Upper lobe of right lung (tissue), 1 donor: ENCODE data around the gene C12orf42. TPM values are rescaled to one million over a fixed set of nuclear protein-coding genes. Genes with fewer than 3 reads are reported as not detected.

Experiments
- ATAC-seq: fragments of 200-7000 bp; cut with Tn5 transposase; one replicate; pipeline ENCODE4 v1.9.1; 2020; ENCODE audit warnings: mild to moderate bottlenecking, moderate library complexity
- DNase-seq: peaks from one replicate; pipeline ENCODE4 v3.0.0-alpha.2; 2020
- H3K27ac ChIP-seq: fragments of 200-600 bp; one replicate; pipeline ENCODE4 v1.8.0; 2022
- H3K27me3 ChIP-seq: fragments of 200-600 bp; one replicate; pipeline ENCODE4 v1.8.0; 2022; ENCODE audit warnings: mild to moderate bottlenecking
- H3K36me3 ChIP-seq: fragments of 200-600 bp; one replicate; pipeline ENCODE4 v1.8.0; 2022
- H3K4me1 ChIP-seq: fragments of 200-600 bp; one replicate; pipeline ENCODE4 v1.8.0; 2022
- H3K4me3 ChIP-seq: fragments of 200-600 bp; one replicate; pipeline ENCODE4 v1.8.0; 2022; ENCODE audit warnings: mild to moderate bottlenecking
- H3K9me3 ChIP-seq: fragments of 200-600 bp; one replicate; pipeline ENCODE4 v1.8.0; 2022
- intact Hi-C: fragments of 100-400 bp; cut with DNase I; formaldehyde crosslinking; loops from one replicate; pipeline ENCODE4 v1.11.0; 2022
- total RNA-seq: library from RNA; stranded (reverse); fragmentation: NEBNext Ultra II Directional; extraction: Animal tissue kit (Norgen Biotek cat#: 25700); gene quantifications from one replicate; pipeline ENCODE4 v1.2.1, GENCODE V29; 2021
- TF ChIP-seq, protein P1 (sequence below): fragments of 200-600 bp; IDR thresholded peaks from one replicate; pipeline ENCODE4 v1.8.0; 2022; ENCODE audit warnings: antibody characterized with exemption
- donor health status: DM: no; HTN: yes; CAD: no; lungs with severe emphysema.

The C12orf42 gene
- total RNA-seq, 1 donor from 2014 or later, result not detected

DNA sequence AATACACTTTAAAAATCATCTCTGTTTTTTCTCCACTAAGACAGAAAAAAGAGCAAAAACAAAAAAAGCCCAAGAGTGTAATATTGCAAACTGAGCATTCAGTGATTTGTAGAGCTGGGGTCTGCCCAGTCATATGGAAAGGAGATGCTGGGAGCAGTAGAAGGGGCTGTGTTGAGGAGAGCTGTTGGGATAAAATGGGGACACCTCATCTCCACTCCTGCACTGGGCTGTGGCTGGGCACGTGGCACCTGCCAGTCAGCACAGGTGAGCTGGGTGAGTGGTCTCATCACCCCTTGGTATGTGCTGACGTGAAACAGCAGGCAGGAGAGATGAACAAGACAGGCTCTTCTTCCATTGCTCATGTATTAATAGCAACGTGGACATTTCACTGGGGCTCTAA is 217.4 kb downstream of the C12orf42 start:
- H3K27ac ChIP-seq, result no peak overlapping the region
- no peaks in the 10 kb centered on the region for H3K27me3 ChIP-seq
- no peaks in the 10 kb centered on the region for H3K4me1 ChIP-seq
- intact Hi-C loops, result no loop called here
- no peaks in the 10 kb centered on the region for H3K9me3 ChIP-seq
- H3K36me3 ChIP-seq, result no peaks in the 10 kb centered on the region
- TF ChIP-seq, protein P1, sequence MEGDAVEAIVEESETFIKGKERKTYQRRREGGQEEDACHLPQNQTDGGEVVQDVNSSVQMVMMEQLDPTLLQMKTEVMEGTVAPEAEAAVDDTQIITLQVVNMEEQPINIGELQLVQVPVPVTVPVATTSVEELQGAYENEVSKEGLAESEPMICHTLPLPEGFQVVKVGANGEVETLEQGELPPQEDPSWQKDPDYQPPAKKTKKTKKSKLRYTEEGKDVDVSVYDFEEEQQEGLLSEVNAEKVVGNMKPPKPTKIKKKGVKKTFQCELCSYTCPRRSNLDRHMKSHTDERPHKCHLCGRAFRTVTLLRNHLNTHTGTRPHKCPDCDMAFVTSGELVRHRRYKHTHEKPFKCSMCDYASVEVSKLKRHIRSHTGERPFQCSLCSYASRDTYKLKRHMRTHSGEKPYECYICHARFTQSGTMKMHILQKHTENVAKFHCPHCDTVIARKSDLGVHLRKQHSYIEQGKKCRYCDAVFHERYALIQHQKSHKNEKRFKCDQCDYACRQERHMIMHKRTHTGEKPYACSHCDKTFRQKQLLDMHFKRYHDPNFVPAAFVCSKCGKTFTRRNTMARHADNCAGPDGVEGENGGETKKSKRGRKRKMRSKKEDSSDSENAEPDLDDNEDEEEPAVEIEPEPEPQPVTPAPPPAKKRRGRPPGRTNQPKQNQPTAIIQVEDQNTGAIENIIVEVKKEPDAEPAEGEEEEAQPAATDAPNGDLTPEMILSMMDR, result no peak
- no peak overlapping the region for H3K4me3 ChIP-seq
- ATAC-seq (no peak), DNase-seq (no peak)

- H3K4me3 ChIP-seq, result no peak overlapping the region
- ATAC-seq (no peak), DNase-seq (no peak)
- no peaks in the 10 kb centered on the region for H3K36me3 ChIP-seq
- H3K4me1 ChIP-seq, result no peaks in the 10 kb centered on the region
- intact Hi-C loops, result no loop called here
- H3K27me3 ChIP-seq, result no peaks in the 10 kb centered on the region
- H3K9me3 ChIP-seq, result no peaks in the 10 kb centered on the region
- H3K27ac ChIP-seq, result no peak overlapping the region
- TF ChIP-seq, protein P1, result no peak
Measured at GRCh38 chr12:103273645-103274044, 222.1 kb downstream of the C12orf42 start.

GRCh38 chr12:103272949-103273348 is 222.8 kb downstream of the C12orf42 start:
- H3K9me3 ChIP-seq, result no peaks in the 10 kb centered on the region
- intact Hi-C loops, result no loop called here
- no peak overlapping the region for H3K27ac ChIP-seq
- H3K36me3 ChIP-seq, result no peaks in the 10 kb centered on the region
- no peaks in the 10 kb centered on the region for H3K27me3 ChIP-seq
- DNase-seq (no peak), ATAC-seq (no peak)
- no peaks in the 10 kb centered on the region for H3K4me1 ChIP-seq
- TF ChIP-seq, protein P1, result no peak
- no peak overlapping the region for H3K4me3 ChIP-seq

- Histone ChIP-seq H3K36me3 (no peaks in the 10 kb centered on the region), H3K27ac (no peak overlapping the region), H3K4me1 (no peaks in the 10 kb centered on the region), H3K4me3 (no peak overlapping the region), H3K27me3 (no peaks in the 10 kb centered on the region), H3K9me3 (no peaks in the 10 kb centered on the region)
- TF ChIP-seq, protein P1, result no peak
- no peak for DNase-seq
- ATAC-seq, result no peak
- intact Hi-C loops, result no loop called here
Measured at GRCh38 chr12:103269946-103270345, 225.8 kb downstream of the C12orf42 start.

DNA sequence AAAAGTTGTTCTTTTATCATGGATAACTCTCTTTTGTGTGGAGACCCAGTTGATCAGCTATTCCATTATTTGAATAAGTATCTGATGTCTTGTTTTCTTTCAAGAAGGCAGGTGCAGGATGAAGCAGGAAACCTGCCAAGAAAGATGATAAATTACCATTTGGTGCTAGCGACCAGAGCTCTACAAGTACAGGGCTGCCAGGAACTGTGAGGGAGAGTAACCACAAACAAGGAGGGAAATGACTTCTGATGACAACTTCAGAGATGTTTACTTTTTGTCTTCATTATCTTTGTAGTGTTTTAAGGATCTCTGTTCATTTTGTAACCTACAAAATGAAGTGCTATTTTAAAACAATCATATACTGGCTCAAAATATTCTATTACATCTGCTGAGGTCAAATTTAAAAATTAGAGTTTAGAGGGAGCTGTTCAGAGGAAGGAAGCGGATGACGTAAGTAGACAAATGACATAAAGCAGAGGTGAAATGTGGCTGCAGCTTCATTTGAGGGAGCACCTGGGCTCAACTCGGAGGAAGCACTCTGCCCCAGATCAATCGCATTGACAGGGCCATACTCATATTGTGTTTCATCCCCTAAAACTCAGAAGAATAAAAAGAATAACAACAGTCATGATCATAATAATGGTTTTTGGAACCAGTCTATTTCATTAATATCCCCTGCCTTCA is 226.8 kb downstream of the C12orf42 start:
- ATAC-seq (no peak), DNase-seq (no peak)
- no peak overlapping the region for H3K4me3 ChIP-seq
- intact Hi-C loops, result no loop called here
- TF ChIP-seq, protein P1, result no peak
- H3K36me3 ChIP-seq, result no peaks in the 10 kb centered on the region
- H3K9me3 ChIP-seq, result no peaks in the 10 kb centered on the region
- no peaks in the 10 kb centered on the region for H3K4me1 ChIP-seq
- no peaks in the 10 kb centered on the region for H3K27me3 ChIP-seq
- no peak overlapping the region for H3K27ac ChIP-seq

GRCh38 chr12:103257763-103258162 is 238.0 kb downstream of the C12orf42 start:
- no peaks in the 10 kb centered on the region for H3K4me1 ChIP-seq
- H3K27me3 ChIP-seq, result no peaks in the 10 kb centered on the region
- no peak overlapping the region for H3K4me3 ChIP-seq
- H3K9me3 ChIP-seq, result no peaks in the 10 kb centered on the region
- ATAC-seq (no peak), DNase-seq (no peak)
- intact Hi-C loops, result no loop called here
- no peak overlapping the region for H3K27ac ChIP-seq
- no peaks in the 10 kb centered on the region for H3K36me3 ChIP-seq
- TF ChIP-seq, protein P1, result no peak
